Mesodermal cell (in vitro differentiated cells): ENCODE results near the gene MPST.

Experiments
- H3K27ac ChIP-seq: 2 replicates; pipeline ENCODE4 v1.7.0; 2013; ENCODE audit warnings: mild to moderate bottlenecking, low read depth, low read length, moderate library complexity; ENCODE audit not compliant: severe bottlenecking
- H3K36me3 ChIP-seq: 2 replicates; pipeline ENCODE4 v1.7.1; 2013; ENCODE audit warnings: mild to moderate bottlenecking, low read length, moderate library complexity; ENCODE audit not compliant: control insufficient read depth, insufficient read depth
- H3K4me1 ChIP-seq: one replicate; pipeline ENCODE4 v1.7.1; 2013; ENCODE audit warnings: mild to moderate bottlenecking, low read length; ENCODE audit not compliant: insufficient read depth, control insufficient read depth, poor library complexity, severe bottlenecking
- H3K4me3 ChIP-seq: 2 replicates; pipeline ENCODE4 v1.7.0; 2013; ENCODE audit warnings: low read length, control low read depth, mild to moderate bottlenecking; ENCODE audit not compliant: insufficient read depth, poor library complexity, severe bottlenecking; ENCODE audit errors: extremely low read depth
- H3K9me3 ChIP-seq: 2 replicates; pipeline ENCODE4 v1.7.1; 2013; ENCODE audit warnings: mild to moderate bottlenecking, low read length, moderate library complexity; ENCODE audit not compliant: control insufficient read depth
- WGBS, 2 experiments: methylation state at CpG; one replicate each; pipeline ENCODE4 v1.1.5; 2013; ENCODE audit warnings: missing lambda C conversion rate in 2 of 2; ENCODE audit not compliant: insufficient coverage in 2 of 2; 5-methylcytosine and 5-hydroxymethylcytosine counted together

MPST gene

DNA sequence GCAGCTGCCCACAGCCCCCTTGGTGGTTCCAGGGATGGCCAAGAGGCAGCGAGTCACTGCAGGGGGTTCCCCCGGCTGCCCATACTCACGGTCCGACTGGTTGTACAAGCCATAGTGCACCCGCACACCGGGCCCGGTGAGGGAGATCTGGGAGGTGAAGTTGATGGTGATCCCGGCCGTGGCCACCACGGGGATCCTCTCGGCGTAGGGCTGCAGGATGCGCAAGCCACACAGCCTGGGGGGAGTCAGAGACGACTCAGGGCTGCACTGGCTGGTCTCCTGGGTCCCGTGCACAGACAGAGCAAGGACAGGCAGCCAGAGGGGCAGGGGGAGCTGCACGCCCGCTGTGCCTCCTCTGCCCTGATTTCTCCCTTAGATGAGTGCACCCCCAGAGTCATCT lies 55.5 kb downstream of the MPST start:
- Histone ChIP-seq H3K27ac (no peak overlapping the region), H3K4me1 (peaks cover 8% of the 10 kb centered on the region), H3K9me3 (no peaks in the 10 kb centered on the region), H3K36me3 (no peaks in the 10 kb centered on the region), H3K4me3 (no peak overlapping the region)
- 69 to 76% methylated on average over 12 to 14 of the region's 17 CpGs for WGBS, 2 experiments

DNA sequence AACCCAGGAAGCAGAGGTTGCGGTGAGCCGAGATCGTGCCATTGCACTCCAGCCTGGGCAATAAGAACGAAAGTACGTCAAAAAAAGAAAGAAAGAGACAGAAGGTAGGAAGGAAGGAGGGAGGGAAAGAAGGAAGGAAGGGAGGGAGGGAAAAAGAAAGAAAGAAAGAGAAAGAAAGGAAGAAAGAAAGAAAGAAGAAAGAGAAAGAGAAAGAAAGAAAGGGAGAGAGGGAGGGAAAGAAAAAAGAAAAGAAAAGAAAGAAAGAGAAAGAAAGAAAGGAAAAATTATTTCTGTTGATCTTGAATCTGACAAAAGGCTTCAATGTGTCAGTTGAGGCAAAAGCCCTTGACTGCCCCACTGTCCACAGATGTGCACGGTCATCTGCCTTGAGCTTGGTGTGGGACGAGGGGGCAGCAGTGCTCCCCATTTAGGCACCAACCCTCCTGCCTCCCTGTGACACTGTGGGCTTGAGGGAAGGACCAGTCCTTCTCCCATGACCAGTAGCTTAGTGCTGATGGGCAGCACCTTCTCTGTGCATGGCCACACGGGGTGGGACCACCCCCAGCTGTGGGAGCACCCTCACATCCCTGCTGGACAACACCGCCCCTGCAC lies 56.4 kb downstream of the MPST start:
- Histone ChIP-seq H3K4me3 (no peak overlapping the region), H3K9me3 (no peaks in the 10 kb centered on the region), H3K36me3 (no peaks in the 10 kb centered on the region), H3K4me1 (peaks cover 8% of the 10 kb centered on the region), H3K27ac (no peak overlapping the region)
- 87 to 94% methylated on average over 8 to 9 of the region's 9 CpGs for WGBS, 2 experiments

DNA sequence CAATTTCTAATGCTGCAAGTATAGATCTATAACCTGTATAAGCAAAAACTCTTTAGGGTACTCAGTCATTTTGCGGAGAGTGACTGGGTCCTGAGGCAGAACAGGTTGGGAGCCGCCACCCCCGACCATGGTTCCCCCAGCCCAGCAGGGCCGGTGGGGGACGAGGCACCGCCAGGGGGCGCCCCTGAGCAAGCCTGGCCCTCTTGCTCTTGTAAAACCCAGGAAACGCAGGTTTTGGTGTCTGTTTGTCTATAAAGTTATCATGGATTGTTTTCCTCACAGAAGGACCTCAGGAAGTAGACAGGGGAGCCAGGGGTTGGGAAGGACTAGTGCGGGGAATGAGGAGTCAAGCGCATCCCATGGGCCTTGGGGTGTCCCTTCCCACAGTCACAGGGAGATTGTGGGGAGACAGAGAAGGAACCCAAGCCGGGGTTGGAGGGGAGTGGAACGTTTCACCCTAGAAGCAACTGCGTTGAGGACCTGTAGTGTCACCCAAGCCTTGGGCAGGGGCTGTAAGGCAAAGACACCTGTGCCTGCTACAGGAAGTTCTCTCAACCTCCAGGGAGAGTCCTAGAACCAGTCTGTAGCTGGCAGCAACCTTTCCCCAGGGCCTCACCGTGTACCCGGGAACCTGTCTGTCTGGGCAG lies 58.4 kb downstream of the MPST start:
- 42 to 49% methylated on average over 12 to 13 of the region's 15 CpGs for WGBS, 2 experiments
- H3K4me1 ChIP-seq: peaks cover 8% of the 10 kb centered on the region
- no peaks in the 10 kb centered on the region for H3K36me3 ChIP-seq
- H3K4me3 ChIP-seq: no peak overlapping the region
- H3K9me3 ChIP-seq: no peaks in the 10 kb centered on the region
- no peak overlapping the region for H3K27ac ChIP-seq

DNA sequence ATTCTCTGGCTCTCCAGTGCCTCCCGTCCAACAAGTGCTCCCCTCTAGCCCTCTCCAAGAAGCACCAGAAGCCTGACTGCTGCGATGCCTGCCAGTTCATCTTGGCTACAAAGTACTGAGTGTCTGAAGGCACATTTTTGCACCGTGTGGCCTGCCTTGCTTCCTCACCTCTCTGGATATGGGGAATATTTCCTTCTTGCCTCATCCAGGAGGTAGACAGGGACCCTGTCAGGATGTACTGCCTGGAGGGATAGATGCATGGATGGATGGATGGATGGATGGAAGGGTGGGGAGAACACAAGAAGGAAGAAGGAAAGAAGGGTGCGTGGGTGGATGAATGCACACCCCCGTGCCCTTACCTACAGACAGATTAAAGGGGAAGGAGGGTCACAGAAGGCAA lies 59.6 kb downstream of the MPST start:
- WGBS, 2 experiments: 80 to 83% methylated on average over 2 to 4 of the region's 5 CpGs
- Histone ChIP-seq H3K9me3 (no peaks in the 10 kb centered on the region), H3K4me3 (no peak overlapping the region), H3K36me3 (no peaks in the 10 kb centered on the region), H3K4me1 (peaks cover 8% of the 10 kb centered on the region), H3K27ac (no peak overlapping the region)
